ENCODE data around the gene AQR.

DNA sequence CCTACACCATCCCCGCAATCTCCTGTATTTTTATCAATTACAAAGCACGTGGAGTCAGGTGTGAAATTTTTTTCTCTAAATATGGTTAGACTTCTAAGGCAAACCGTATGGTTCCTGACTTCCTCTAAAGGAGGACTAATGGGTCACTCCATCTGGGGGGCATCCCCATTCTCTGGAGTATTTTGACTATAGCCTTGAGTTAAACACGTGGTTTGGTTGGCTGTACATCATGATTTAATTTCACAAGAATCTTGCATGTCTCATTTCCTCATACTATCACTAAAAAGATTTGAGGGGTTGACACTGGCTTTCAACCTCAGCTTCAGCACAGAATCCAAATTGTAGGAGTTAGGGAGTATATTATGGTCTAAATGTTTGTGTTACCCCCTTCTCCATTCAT is 43.8 kb upstream of the AQR start:
- TF ChIP-seq, protein P1, sequence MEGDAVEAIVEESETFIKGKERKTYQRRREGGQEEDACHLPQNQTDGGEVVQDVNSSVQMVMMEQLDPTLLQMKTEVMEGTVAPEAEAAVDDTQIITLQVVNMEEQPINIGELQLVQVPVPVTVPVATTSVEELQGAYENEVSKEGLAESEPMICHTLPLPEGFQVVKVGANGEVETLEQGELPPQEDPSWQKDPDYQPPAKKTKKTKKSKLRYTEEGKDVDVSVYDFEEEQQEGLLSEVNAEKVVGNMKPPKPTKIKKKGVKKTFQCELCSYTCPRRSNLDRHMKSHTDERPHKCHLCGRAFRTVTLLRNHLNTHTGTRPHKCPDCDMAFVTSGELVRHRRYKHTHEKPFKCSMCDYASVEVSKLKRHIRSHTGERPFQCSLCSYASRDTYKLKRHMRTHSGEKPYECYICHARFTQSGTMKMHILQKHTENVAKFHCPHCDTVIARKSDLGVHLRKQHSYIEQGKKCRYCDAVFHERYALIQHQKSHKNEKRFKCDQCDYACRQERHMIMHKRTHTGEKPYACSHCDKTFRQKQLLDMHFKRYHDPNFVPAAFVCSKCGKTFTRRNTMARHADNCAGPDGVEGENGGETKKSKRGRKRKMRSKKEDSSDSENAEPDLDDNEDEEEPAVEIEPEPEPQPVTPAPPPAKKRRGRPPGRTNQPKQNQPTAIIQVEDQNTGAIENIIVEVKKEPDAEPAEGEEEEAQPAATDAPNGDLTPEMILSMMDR (IDR thresholded peaks at IDR 0.05), result no peak
- TF ChIP-seq POLR2A (IDR thresholded peaks at IDR 0.05), result no peak
